HepG2 (cell line): Measurements from ENCODE around the gene ZNF28. TPM values are rescaled to one million over a fixed set of nuclear protein-coding genes. Genes with fewer than 3 reads are reported as not detected.

Experiments
- CTCF ChIP-seq: sonication (generic); formaldehyde crosslinking; IDR thresholded peaks from 2 replicates; pipeline ENCODE4 v1.5.0; 2020; ENCODE audit warnings: mild to moderate bottlenecking, missing genetic modification reagents, moderate library complexity
- HOXD1 ChIP-seq: sonication (generic); formaldehyde crosslinking; IDR thresholded peaks from 2 replicates; pipeline ENCODE4 v1.5.0; 2020; ENCODE audit warnings: missing genetic modification reagents
- KAT8 ChIP-seq: IDR thresholded peaks from 2 replicates; pipeline ENCODE4 v1.6.1; 2016; ENCODE audit warnings: missing genetic modification reagents, missing compliant biosample characterization
- KLF12 ChIP-seq: sonication (generic); formaldehyde crosslinking; IDR thresholded peaks from 2 replicates; pipeline ENCODE4 v1.4.0; 2020; ENCODE audit warnings: missing genetic modification reagents, borderline replicate concordance
- MYC ChIP-seq: sonication (generic); formaldehyde crosslinking; IDR thresholded peaks from 2 replicates; pipeline ENCODE4 v1.9.0; 2021; ENCODE audit warnings: missing genetic modification reagents, borderline replicate concordance
- PAXIP1 ChIP-seq: sonication (generic); formaldehyde crosslinking; conservative IDR thresholded peaks from 2 replicates; pipeline ENCODE4 v1.4.0; 2020; ENCODE audit warnings: mild to moderate bottlenecking, missing genetic modification reagents, moderate library complexity
- PCBP1 ChIP-seq: fragments of 200-400 bp; formaldehyde crosslinking; IDR thresholded peaks from 2 replicates; pipeline ENCODE4 v1.6.1; 2017; ENCODE audit warnings: mild to moderate bottlenecking, low read depth, low read length, borderline replicate concordance
- TARDBP ChIP-seq: sonication (generic); formaldehyde crosslinking; IDR thresholded peaks from 2 replicates; pipeline ENCODE4 v1.8.0; 2022; ENCODE audit warnings: mild to moderate bottlenecking, missing genetic modification reagents
- ZFP82 ChIP-seq: sonication (generic); formaldehyde crosslinking; IDR thresholded peaks from 2 replicates; pipeline ENCODE4 v1.5.1; 2020; ENCODE audit warnings: mild to moderate bottlenecking, missing genetic modification reagents, borderline replicate concordance
- ZMYM4 ChIP-seq: sonication (generic); formaldehyde crosslinking; IDR thresholded peaks from 2 replicates; pipeline ENCODE4 v1.8.1; 2023; ENCODE audit warnings: mild to moderate bottlenecking, missing genetic modification reagents
- ZNF124 ChIP-seq: sonication (generic); formaldehyde crosslinking; IDR thresholded peaks from 2 replicates; pipeline ENCODE4 v1.4.0; 2020; ENCODE audit warnings: missing genetic modification reagents
- ZNF232 ChIP-seq: sonication (generic); formaldehyde crosslinking; IDR thresholded peaks from 2 replicates; pipeline ENCODE4 v1.4.0; 2020; ENCODE audit warnings: missing genetic modification reagents, borderline replicate concordance
- ZNF639 ChIP-seq: conservative IDR thresholded peaks from 2 replicates; pipeline ENCODE4 v1.6.1; 2018; ENCODE audit warnings: missing genetic modification reagents
- polyA plus RNA-seq, 8 experiments: library from polyadenylated mRNA; depleted of rRNA in 3 of 8; stranded (reverse) in 7 of 8; unstranded in 1 of 8; fragments of >200 nt; fragmentation: Illumina TruSeq in 4 of 8; extraction: Trizol in 4 of 8; gene quantifications; 2 replicates each; pipeline versions ENCODE4 v1.2.1 to v1.2.3, GENCODE V29; 2011 to 2016; ENCODE audit warnings: low read depth in 4 of 8, missing spikeins in 1 of 8, mixed read lengths in 1 of 8; ENCODE audit not compliant: insufficient read depth in 1 of 8
- total RNA-seq, 5 experiments: library from RNA; depleted of rRNA; stranded (reverse); fragments of >200 nt; fragmentation: Illumina TruSeq; extraction: Trizol; gene quantifications; 2 replicates each; pipeline ENCODE4 v1.2.3, GENCODE V29; 2016; ENCODE audit warnings: low read depth in 1 of 5
- TF ChIP-seq, protein P1 (sequence below): sonication (generic); formaldehyde crosslinking; conservative IDR thresholded peaks from 2 replicates; pipeline ENCODE4 v1.8.0; 2022; ENCODE audit warnings: mild to moderate bottlenecking, moderate library complexity, missing genetic modification reagents
- TF ChIP-seq, protein P2 (sequence below): sonication (generic); formaldehyde crosslinking; IDR thresholded peaks from 2 replicates; pipeline ENCODE4 v1.8.1; 2023; ENCODE audit warnings: mild to moderate bottlenecking, missing genetic modification reagents

ZNF28 gene
- total and polyA plus RNA-seq, 2 of the 13 experiments (the other 11 are each of a cell fraction or from before 2014, with no cell fraction given), result 5.0 to 16.0 TPM

DNA sequence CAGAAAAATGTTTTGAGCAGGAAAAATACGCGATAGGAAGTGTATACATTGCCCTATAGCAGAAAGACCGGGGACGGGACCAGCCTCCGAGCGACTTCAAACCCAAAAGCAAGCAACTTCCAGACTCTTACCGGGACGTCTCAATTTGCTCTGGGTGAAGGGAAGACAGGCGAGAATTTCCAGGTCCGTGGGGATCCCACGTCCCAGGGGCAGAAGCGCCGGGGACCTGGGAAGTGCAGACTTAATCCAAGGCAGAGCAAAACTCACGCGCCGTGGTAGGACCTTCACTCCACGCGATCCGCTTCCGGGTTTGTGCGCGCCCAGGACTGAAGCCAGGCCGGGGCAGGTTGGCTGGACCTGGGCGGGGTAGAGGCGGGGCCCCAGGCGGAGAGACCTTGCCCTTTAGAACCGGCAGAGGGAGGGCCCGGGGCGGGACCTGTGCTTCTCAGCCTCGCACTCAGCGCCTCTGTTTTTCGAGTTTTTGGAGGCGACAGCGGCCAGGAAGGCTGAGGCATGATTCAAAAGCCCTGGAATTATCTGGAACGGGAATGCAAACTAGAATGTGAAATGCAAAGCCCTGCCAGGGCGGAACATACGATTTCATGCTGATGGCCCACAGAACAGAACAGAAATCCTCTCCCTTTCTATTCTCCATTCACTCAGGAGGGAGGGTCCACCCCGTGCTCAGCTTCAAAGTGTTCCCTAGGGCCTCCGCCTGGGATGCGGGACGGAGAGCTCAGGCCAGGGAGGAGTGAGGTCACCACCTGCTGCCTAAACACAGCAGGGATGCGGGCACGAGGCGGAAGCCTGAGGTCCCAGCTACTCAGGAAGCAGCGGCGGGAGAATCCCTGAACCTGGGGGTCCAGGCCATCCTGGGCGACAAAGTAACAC is 34.7 kb downstream of the ZNF28 start, which contains the start of gene ZNF600 (continued):
- TF ChIP-seq MYC (CRISPR knock-in tag) (peak; percentile 66; the same call in 1 of the 2 replicates), KLF12 (CRISPR knock-in tag) (0 out of 2 replicates have a peak, but pooled peaks have one; percentile 51), HOXD1 (CRISPR knock-in tag) (0 out of 2 replicates have a peak, but pooled peaks have one; percentile 62), ZNF232 (CRISPR knock-in tag) (peak; percentile 39; the same call in 1 of the 2 replicates), PCBP1 (0 out of 2 replicates have a peak, but pooled peaks have one; percentile 50), PAXIP1 (CRISPR knock-in tag) (peak; percentile 78), ZMYM4 (CRISPR knock-in tag) (peak; percentile 82; the same call in 1 of the 2 replicates), ZNF639 (CRISPR knock-in tag) (0 out of 2 replicates have a peak, but pooled peaks have one; percentile 17), KAT8 (peak; percentile 77), CTCF (peak; percentile 40; the same call in 1 of the 2 replicates), TARDBP (CRISPR knock-in tag) (peak; percentile 46; the same call in 1 of the 2 replicates), ZFP82 (peak; percentile 48; the same call in 1 of the 2 replicates), ZNF124 (CRISPR knock-in tag) (peak; percentile 43)
- TF ChIP-seq, protein P1, sequence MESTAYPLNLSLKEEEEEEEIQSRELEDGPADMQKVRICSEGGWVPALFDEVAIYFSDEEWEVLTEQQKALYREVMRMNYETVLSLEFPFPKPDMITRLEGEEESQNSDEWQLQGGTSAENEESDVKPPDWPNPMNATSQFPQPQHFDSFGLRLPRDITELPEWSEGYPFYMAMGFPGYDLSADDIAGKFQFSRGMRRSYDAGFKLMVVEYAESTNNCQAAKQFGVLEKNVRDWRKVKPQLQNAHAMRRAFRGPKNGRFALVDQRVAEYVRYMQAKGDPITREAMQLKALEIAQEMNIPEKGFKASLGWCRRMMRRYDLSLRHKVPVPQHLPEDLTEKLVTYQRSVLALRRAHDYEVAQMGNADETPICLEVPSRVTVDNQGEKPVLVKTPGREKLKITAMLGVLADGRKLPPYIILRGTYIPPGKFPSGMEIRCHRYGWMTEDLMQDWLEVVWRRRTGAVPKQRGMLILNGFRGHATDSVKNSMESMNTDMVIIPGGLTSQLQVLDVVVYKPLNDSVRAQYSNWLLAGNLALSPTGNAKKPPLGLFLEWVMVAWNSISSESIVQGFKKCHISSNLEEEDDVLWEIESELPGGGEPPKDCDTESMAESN (CRISPR knock-in tag), result peak; percentile 74; the same call in 1 of the 2 replicates
- TF ChIP-seq, protein P2, sequence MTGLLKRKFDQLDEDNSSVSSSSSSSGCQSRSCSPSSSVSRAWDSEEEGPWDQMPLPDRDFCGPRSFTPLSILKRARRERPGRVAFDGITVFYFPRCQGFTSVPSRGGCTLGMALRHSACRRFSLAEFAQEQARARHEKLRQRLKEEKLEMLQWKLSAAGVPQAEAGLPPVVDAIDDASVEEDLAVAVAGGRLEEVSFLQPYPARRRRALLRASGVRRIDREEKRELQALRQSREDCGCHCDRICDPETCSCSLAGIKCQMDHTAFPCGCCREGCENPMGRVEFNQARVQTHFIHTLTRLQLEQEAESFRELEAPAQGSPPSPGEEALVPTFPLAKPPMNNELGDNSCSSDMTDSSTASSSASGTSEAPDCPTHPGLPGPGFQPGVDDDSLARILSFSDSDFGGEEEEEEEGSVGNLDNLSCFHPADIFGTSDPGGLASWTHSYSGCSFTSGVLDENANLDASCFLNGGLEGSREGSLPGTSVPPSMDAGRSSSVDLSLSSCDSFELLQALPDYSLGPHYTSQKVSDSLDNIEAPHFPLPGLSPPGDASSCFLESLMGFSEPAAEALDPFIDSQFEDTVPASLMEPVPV (CRISPR knock-in tag), result peak; percentile 35; the same call in 1 of the 2 replicates
